Endometrial microvascular endothelial cells (primary cell): ENCODE measurements around the gene ABCC10. TPM values are rescaled to one million over a fixed set of nuclear protein-coding genes. Genes with fewer than 3 reads are reported as not detected.
"Not testable (repeated sequence)": the region's sequence is repeated elsewhere in the genome, so short reads cannot be mapped to it uniquely, and the experiment has no call there.

Experiments used
- in situ Hi-C: cut with HindIII; loops from 2 replicates; pipeline ENCODE4 v1.10.0; 2017; ENCODE audit warnings: low sequenced_read_pairs, low pct_unique_long_range_greater_than_20kb; ENCODE audit errors: inconsistent ontology term
- total RNA-seq: library from RNA; depleted of rRNA; stranded (reverse); fragments of >200 nt; gene quantifications from one replicate; pipeline ENCODE4 v1.2.3, GENCODE V29; 2015; ENCODE audit errors: inconsistent ontology term

ABCC10 gene
- total RNA-seq, 1 donor from 2014 or later = 14.8 TPM

- in situ Hi-C loops = no loop called here
Observed at GRCh38 chr6:43435682-43436437, 8.5 kb downstream of the ABCC10 start.

GRCh38 chr6:43436577-43437282 is 9.4 kb downstream of the ABCC10 start:
- in situ Hi-C loops = no loop called here

DNA sequence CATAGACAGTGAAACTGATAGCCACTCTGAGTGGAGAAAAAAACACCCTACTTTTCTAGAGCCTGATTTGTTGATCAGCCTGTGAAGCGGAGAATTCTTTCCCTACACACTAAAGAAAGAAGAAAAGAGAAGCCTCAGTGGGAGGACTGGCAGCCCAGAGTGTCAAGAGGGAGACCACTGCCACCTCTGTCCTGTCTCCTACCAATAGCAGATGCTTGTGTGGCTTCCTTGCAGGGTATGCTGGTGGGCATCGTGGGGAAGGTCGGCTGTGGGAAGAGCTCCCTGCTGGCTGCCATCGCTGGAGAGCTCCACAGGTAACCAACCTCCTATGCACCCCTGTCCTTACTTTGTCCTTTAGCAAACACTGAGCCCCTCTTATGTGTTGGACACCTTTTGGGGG is 10.4 kb downstream of the ABCC10 start:
- in situ Hi-C loops = no loop called here

DNA sequence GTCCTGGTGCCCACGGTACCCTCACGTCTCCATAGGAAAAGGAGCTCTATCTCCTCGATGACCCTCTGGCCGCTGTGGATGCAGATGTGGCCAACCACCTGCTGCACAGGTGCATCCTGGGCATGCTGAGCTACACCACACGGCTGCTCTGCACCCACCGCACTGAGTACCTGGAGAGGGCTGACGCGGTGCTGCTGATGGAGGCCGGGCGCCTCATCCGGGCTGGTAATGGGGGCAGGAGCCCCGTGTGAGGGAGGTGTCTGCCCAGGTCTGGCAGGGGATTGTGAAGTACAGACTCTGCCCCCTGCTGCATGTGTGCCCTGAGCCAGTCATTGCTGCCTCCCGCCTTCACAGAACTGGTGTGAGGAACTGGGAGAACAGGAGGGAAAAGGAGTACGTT is 15.6 kb downstream of the ABCC10 start:
- in situ Hi-C loops = no loop called here

- in situ Hi-C loops = no loop called here
Observed at GRCh38 chr6:43444036-43444435, 16.7 kb downstream of the ABCC10 start.

GRCh38 chr6:43444582-43444981 is 17.2 kb downstream of the ABCC10 start:
- in situ Hi-C loops = no loop called here

DNA sequence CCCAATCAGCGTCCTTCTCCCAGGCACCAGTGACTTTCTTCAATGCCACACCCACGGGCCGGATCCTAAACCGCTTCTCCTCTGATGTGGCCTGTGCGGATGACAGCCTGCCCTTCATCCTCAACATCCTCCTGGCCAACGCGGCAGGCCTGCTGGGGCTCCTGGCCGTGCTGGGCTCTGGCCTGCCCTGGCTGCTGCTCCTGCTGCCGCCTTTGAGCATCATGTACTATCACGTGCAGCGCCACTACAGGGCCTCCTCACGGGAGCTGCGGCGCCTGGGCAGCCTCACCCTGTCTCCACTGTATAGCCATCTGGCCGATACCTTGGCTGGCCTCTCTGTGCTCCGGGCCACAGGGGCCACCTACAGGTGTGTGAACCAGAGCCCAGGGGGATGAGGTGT is 18.2 kb downstream of the ABCC10 start:
- in situ Hi-C loops = no loop called here

DNA sequence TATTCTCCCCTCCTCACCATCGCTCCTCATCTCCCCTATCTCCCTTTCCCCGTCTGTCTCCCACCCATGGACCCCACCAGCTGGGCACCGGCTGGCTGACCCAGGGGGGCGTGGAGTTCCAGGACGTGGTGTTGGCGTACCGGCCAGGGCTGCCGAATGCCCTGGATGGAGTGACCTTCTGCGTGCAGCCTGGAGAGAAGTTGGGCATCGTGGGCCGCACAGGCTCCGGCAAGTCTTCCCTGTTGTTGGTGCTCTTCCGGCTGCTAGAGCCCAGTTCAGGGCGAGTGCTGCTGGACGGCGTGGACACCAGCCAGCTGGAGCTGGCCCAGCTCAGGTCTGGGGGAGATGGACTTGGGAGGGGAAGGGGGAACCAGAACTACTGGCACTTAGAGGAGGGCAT is 20.3 kb downstream of the ABCC10 start:
- in situ Hi-C loops = no loop called here

DNA sequence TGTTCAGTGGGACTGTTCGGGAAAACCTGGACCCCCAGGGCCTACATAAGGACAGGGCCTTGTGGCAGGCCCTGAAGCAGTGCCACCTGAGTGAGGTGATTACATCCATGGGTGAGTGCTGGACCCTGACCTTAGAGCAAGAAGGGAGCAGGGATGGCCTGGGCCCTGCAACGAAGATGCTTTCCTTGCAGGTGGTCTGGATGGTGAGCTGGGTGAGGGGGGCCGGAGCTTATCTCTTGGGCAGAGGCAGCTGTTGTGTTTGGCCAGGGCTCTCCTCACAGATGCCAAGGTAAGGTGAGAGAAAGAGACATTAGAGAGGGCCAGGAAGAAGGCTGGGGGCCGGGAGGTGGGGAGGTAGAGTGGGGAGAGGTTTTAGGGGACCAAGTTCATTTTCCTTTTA is 21.6 kb downstream of the ABCC10 start:
- in situ Hi-C loops = no loop called here

- in situ Hi-C loops = no loop called here
Observed at GRCh38 chr6:43450699-43451131, 23.4 kb downstream of the ABCC10 start.

- in situ Hi-C loops = no loop called here
Observed at GRCh38 chr6:43451348-43451747, 24.0 kb downstream of the ABCC10 start.

DNA sequence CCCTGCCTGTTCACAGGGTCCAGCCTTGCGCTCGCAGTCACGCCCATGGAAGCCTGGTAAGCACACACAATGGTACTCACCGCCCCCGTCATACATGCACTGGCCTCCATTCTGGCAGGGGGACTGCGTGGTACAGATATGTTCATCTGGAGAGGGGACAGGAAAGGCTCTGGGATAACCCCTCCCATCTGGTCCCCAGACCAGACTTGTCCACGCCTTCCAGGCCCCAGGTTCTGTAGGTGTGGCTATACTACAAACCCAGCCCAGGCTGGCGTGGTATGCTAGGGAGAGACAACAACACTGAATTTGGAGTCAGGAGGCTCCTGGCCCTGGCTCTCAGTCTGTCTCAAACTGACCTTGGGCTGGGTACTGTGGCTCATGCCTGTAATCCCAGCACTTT is 24.6 kb downstream of the ABCC10 start:
- in situ Hi-C loops = no loop called here

DNA sequence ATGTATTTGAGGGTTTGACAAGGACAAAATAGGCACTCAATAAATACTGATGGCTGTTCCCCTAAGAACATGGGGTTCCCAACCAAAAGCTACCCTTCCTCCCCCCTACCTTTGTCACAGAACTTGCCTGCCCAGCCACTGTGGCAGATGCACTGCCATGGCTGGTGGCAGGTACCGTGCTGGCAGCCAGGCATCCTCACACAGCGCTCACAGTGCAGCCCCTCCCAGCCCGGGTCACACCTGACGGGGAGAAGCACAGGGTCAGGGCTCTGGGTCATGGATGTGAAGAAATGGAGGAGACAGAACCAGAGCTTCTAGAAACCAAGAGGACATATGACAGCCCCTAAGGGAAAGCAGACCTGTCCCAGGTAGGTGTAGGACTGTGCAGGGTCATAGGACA is 25.6 kb downstream of the ABCC10 start:
- in situ Hi-C loops = no loop called here

- in situ Hi-C loops = no loop called here
Observed at GRCh38 chr6:43453831-43454230, 26.5 kb downstream of the ABCC10 start.

DNA sequence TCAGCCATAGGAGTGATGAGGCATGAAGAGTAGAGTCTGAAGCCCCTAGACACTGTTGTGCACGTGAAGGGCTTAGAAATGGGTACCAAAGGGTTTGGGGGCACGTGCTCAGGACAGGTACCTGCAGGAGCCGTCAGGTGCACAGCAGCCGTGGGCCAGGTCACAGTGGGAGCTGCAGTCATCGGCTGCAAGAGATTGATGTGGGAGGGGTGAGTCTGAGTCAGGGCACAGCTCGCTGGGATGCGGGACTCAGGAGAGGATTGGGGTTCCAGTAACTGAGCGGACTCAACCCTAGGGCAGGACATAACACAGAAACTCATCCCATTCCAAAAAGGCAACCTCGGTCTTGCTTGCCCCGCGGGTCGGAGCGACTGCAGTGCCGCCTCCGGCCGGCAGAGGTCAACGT is 27.0 kb downstream of the ABCC10 start:
- in situ Hi-C loops = no loop called here

GRCh38 chr6:43454696-43455530 is 27.6 kb downstream of the ABCC10 start:
- in situ Hi-C loops = no loop called here

DNA sequence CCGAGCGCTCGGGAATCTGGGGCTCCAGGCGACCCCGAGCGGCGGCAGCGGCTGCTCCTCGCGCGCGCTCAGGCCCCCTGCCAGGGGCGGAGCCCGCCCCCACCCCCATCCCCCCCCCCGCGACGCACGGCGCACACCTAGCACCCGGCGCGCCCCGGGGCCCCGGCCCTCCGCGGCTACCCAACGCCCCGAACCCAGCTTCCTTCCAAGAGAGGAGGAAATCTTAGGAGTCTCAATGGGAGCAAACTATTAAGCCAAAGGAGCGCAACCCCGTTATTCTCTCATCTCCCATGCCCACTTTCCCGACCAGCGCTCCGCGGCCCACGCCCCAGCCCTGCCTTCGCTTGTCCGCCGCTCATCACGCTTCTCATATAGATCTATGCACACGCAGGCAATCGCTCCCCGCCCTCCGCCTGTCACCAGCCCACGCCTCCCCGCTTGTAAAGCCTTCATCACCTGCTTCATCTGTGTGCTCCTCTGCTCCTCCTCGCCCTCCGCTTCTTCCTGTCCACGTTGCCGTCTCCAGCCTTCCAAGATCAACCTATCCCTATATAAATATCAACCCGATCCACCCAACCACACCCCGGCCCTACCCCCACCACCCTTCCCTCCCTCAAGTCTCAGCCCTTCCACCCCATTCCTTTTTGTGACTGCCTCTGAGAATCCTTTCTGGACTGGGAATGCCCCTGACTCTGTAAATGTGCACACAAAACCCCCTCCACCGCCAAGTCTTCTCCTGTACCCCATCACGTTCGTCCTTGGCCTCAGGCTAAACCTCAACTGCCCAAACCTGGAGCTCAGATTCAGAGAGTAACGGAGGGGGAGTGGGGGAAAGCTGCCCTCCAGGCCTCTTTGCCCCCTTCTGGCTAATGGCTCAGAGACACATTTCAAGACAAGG is 28.4 kb downstream of the ABCC10 start, which contains the start of gene DLK2:
TSS of gene DLK2 (minus strand) at position 18 of the 898 bp plus-strand sequence. CDS start 723 bp downstream, outside the sequence.
- in situ Hi-C loops = no loop called here

GRCh38 chr6:43457643-43458042 is 30.3 kb downstream of the ABCC10 start:
- in situ Hi-C loops = no loop called here

DNA sequence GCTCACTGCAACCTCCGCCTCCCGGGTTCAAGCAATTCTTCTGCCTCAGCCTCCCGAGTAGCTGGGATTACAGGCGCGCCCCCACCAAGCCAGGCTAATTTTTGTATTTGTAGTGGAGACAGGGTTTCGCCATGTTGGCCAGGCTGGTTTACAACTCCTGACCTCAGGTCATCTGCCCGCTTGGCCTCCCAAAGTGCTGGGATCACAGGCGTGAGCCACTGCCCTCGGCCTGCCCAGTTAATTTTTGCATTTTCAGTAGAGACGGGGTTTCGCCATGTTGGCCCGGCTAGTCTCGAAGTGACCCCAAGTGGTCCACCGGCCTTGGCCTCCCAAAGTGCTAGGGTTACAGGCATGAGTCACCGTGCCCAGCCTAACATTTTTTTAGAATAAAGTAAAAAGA is 30.8 kb downstream of the ABCC10 start:
- in situ Hi-C loops = not testable (repeated sequence)
